Measurements from ENCODE around the gene BECN2. TPM values are rescaled to one million over a fixed set of nuclear protein-coding genes. Genes with fewer than 3 reads are reported as not detected.
A peak's percentile ranks its signal among the peaks of the same experiment; 100 is the strongest.

Gene BECN2
- total RNA-seq, 1 experiment from 2014 or later = not detected

DNA sequence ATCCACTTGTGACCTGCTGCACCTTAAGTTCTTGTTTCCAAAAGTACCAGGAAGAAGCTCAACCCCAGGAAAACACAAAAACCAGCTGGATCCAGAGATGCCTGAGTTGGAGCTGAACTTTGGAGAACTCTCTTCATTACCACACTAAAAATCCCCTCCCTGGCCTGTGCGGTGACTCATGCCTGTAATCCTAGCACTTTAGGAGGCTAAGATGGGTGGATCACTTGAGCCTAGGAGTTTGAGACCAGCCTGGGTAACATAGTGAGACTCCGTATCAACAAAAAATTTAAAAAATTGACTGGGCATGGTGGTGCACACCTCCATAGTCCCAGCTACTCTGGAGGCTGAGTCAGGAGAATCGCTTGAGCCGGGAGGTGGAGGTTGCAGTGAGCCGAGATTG lies 35.2 kb downstream of the BECN2 start:
- no peak for DNase-seq
- Histone ChIP-seq H2BK20ac (ENCODE audit: low read depth, low read length, poor library complexity, severe bottlenecking) (no peak overlapping the region), H4K91ac (ENCODE audit: insufficient read length, low read depth, low read length) (no peak overlapping the region), H2BK12ac (ENCODE audit: insufficient read length, low read depth, low read length) (no peak overlapping the region), H2AK5ac (ENCODE audit: insufficient read length, low read length) (no peak overlapping the region), H2BK15ac (ENCODE audit: low read depth, low read length) (no peak overlapping the region), H3T11ph (ENCODE audit: low read length) (no peak overlapping the region), H3K9ac (ENCODE audit: extremely low read depth, insufficient read length, low read length) (no peak overlapping the region), H3K23me2 (ENCODE audit: insufficient read length, low read depth, low read length, poor library complexity, severe bottlenecking) (no peaks in the 10 kb centered on the region), H4K8ac (replicated peaks; ENCODE audit: insufficient read length, low read depth, low read length) (no peak overlapping the region), H3K14ac (ENCODE audit: insufficient read depth, low read length) (no peak overlapping the region), H2BK120ac (ENCODE audit: low read depth, low read length, poor library complexity, severe bottlenecking) (no peak overlapping the region), H2AFZ (ENCODE audit: low read length) (no peak overlapping the region), H2BK5ac (ENCODE audit: insufficient read length, low read length) (no peak overlapping the region), H3K79me2 (ENCODE audit: insufficient read depth, low read length) (no peaks in the 10 kb centered on the region), H3K4me2 (ENCODE audit: insufficient read depth, insufficient read length, low read length) (no peak overlapping the region), H3K9me3 (ENCODE audit: control insufficient read depth, low read depth, low read length) (no peaks in the 10 kb centered on the region), H3K4ac (ENCODE audit: low read depth, low read length) (no peak overlapping the region), H3K27ac (ENCODE audit: insufficient read length, low read depth, low read length) (no peak overlapping the region), H3K27me3 (ENCODE audit: insufficient read depth, low read length) (no peaks in the 10 kb centered on the region), H4K5ac (ENCODE audit: insufficient read length, low read depth, low read length) (no peak overlapping the region), H3K4me1 (ENCODE audit: insufficient read depth, low read length) (no peaks in the 10 kb centered on the region), H3K23ac (ENCODE audit: insufficient read length, low read depth, low read length) (no peak overlapping the region), H3K56ac (ENCODE audit: insufficient read length, low read depth, low read length) (no peak overlapping the region), H4K20me1 (ENCODE audit: control insufficient read depth, insufficient read depth, insufficient read length) (no peaks in the 10 kb centered on the region), H3K18ac (ENCODE audit: insufficient read length, low read depth, low read length) (no peak overlapping the region), H3K79me1 (ENCODE audit: insufficient read depth, low read depth, low read length, poor library complexity, severe bottlenecking) (no peaks in the 10 kb centered on the region)
- no peak for TF ChIP-seq CTCF (conservative IDR thresholded peaks at IDR 0.05)
- H3K9me3 Mint-ChIP-seq = no peaks in the 10 kb centered on the region
- H3K4me1 Mint-ChIP-seq = peaks cover 0 to 11% of the 10 kb centered on the region in 2 experiments
- H3K36me3 Mint-ChIP-seq (ENCODE audit: insufficient read depth in 1 of 3, low read depth in 3 of 3) = no peaks in the 10 kb centered on the region
- no peak overlapping the region for H3K4me3 Mint-ChIP-seq
- H3K27me3 Mint-ChIP-seq (ENCODE audit: low read depth) = no peaks in the 10 kb centered on the region
- H3K27ac Mint-ChIP-seq = 0 out of 7 replicates have a peak overlapping the region, but pooled peaks of 1 of the 3 experiments have one; percentile 26
- WGBS (ENCODE audit: extremely low coverage, insufficient read length, low lambda C conversion rate) = no CpG with 5 or more reads among the region's 5 CpGs

Measured in H9 (cell line).